Heart right ventricle (tissue), 16 donors: ENCODE data around the gene IGSF8. TPM values are rescaled to one million over a fixed set of nuclear protein-coding genes. Genes with fewer than 3 reads are reported as not detected.

ENCODE experiments used
- ATAC-seq, 8 donors: fragments of 200-7000 bp; cut with Tn5 transposase; one replicate each; pipeline ENCODE4 v1.9.1; 2020; ENCODE audit warnings: mild to moderate bottlenecking in 8 of 8, moderate library complexity in 8 of 8, moderate number of reproducible peaks in 1 of 8
- DNase-seq, 2 donors: peaks; one replicate each; pipeline ENCODE4 v3.0.0-alpha.2; 2020
- H3K27ac ChIP-seq, 10 donors: fragments of 200-600 bp; sonication (generic) in 2 of 10; one replicate each; pipeline versions ENCODE4 v1.5.0 to v1.8.0; 2020 to 2022; ENCODE audit warnings: mild to moderate bottlenecking in 3 of 10
- H3K27me3 ChIP-seq, 7 donors: fragments of 200-600 bp; one replicate each; pipeline ENCODE4 v1.8.0; 2021 to 2022; ENCODE audit warnings: mild to moderate bottlenecking in 2 of 7
- H3K36me3 ChIP-seq, 9 donors: fragments of 200-600 bp; sonication (generic) in 1 of 9; one replicate each; pipeline versions ENCODE4 v1.5.0 to v1.8.0; 2020 to 2022; ENCODE audit warnings: mild to moderate bottlenecking in 2 of 9
- H3K4me1 ChIP-seq, 9 donors: fragments of 200-600 bp; sonication (generic) in 1 of 9; one replicate each; pipeline versions ENCODE4 v1.5.0 to v1.8.0; 2020 to 2022; ENCODE audit warnings: mild to moderate bottlenecking in 4 of 9
- H3K4me3 ChIP-seq, 10 donors: fragments of 200-600 bp; sonication (generic) in 2 of 10; one replicate each; pipeline versions ENCODE4 v1.5.0 to v1.8.0; 2020 to 2022; ENCODE audit warnings: mild to moderate bottlenecking in 7 of 10, moderate library complexity in 2 of 10
- H3K9me3 ChIP-seq, 11 donors: fragments of 200-600 bp in 10 of 11; sonication (generic) in 2 of 11; one replicate each; pipeline versions ENCODE4 v1.5.0 to v1.8.0; 2013 to 2022; ENCODE audit warnings: mild to moderate bottlenecking in 2 of 11, control low read depth in 1 of 11, moderate library complexity in 1 of 11
- WGBS, 2 donors: extraction: QIAGEN DNeasy Blood & Tissue Kit; methylation state at CpG; one replicate each; pipeline ENCODE4 v1.1.7; 2013; ENCODE audit warnings: inconsistent platforms in 1 of 2; 5-methylcytosine and 5-hydroxymethylcytosine counted together
- intact Hi-C, 10 donors: fragments of 100-400 bp; cut with DNase I; formaldehyde crosslinking; loops; one replicate each; pipeline versions ENCODE4 v1.11.1 to v1.14.2; 2022
- polyA plus RNA-seq, 2 donors: library from polyadenylated mRNA; stranded (reverse); fragments of 200-250 nt; gene quantifications; one replicate each; pipeline ENCODE4 v1.2.3, GENCODE V29; 2013
- total RNA-seq, 10 donors: library from RNA; stranded (reverse); fragmentation: NEBNext Ultra II Directional in 3 of 10; extraction: Animal tissue kit (Norgen Biotek cat#: 25700) in 3 of 10; gene quantifications; one replicate each; pipeline versions ENCODE4 v1.2.1 to v1.2.4, GENCODE V29; 2021 to 2023
- TF ChIP-seq, protein P1 (sequence below), 9 donors: fragments of 200-600 bp; sonication (generic) in 2 of 9; IDR thresholded peaks; one replicate each; pipeline versions ENCODE4 v1.5.0 to v1.8.0; 2021 to 2022; ENCODE audit warnings: antibody characterized with exemption in 9 of 9, mild to moderate bottlenecking in 5 of 9, moderate library complexity in 1 of 9
- donor health status: Arrhythmogenic right ventricular cardiomyopathy.
- donor health status: ischemic (EF 13 %, LVEDD 7.1; RV severe dilation, severe dysfunction).
- donor health status: healthy with polysubstance abuse.
- donor health status: DM: no; HTN: yes; CAD: no.
- donor health status: DM: no; HTN: no; CAD: no.
- donor health status: ischemic (EF 25% LVEDD 6.9; RV normal size, moderate dysfunction).
- donor health status: ischemic (EF 25% LVEDD 5.7; RV mildly dilated, moderate dysfunction).
- donor health status: healthy.
- donor health status: DM: yes; HTN: yes; CAD: no.
- donor health status: Ischemic cardiomyopathy.
- donor health status: ischemic (EF 35%, LVEDD 5.7; RV mildly dilated, moderate dysfunction).
- donor health status: nonischemic (EF 11% LVEDD 7.7; RV severe dilation, severe dysfunction).
- donor health status: DM: yes; HTN: yes; CAD: no.
- donor health status: PGD.
- donor health status: ischemic (EF 29% LVEDD 5.4; RV normal size, mild dysfunction).
- donor health status: nonischemic (EF 23%, LVEDD 6.1; RV moderate dilation, normal function).

IGSF8 gene
- total and polyA plus RNA-seq, 12 donors: 13.4 to 42.2 (median 20.6) TPM

- TF ChIP-seq, protein P1, sequence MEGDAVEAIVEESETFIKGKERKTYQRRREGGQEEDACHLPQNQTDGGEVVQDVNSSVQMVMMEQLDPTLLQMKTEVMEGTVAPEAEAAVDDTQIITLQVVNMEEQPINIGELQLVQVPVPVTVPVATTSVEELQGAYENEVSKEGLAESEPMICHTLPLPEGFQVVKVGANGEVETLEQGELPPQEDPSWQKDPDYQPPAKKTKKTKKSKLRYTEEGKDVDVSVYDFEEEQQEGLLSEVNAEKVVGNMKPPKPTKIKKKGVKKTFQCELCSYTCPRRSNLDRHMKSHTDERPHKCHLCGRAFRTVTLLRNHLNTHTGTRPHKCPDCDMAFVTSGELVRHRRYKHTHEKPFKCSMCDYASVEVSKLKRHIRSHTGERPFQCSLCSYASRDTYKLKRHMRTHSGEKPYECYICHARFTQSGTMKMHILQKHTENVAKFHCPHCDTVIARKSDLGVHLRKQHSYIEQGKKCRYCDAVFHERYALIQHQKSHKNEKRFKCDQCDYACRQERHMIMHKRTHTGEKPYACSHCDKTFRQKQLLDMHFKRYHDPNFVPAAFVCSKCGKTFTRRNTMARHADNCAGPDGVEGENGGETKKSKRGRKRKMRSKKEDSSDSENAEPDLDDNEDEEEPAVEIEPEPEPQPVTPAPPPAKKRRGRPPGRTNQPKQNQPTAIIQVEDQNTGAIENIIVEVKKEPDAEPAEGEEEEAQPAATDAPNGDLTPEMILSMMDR (IDR thresholded peaks at IDR 0.05): no peak
- no peak overlapping the region for H3K4me3 ChIP-seq
- H3K4me1 ChIP-seq: peaks cover 5 to 25% (median 13%) of the 10 kb centered on the region in 9 donors
- DNase-seq (no peak), ATAC-seq (no peak)
- H3K27ac ChIP-seq: no peak overlapping the region
- no peaks in the 10 kb centered on the region for H3K27me3 ChIP-seq
- H3K36me3 ChIP-seq: peaks cover 0 to 62% (median 11%) of the 10 kb centered on the region in 9 donors
- H3K9me3 ChIP-seq: no peaks in the 10 kb centered on the region
- WGBS, 2 donors: 95 to 96% methylated on average over 31 to 32 of the region's 32 CpGs
- intact Hi-C loops: loop anchor here in 2 of 10 donors (10.0 kb wide), 2 partner anchors 162 to 282 kb away; no protein-coding TSS in a partner anchor
These were observed 5.9 kb downstream of the IGSF8 start for GRCh38 chr1:160092366-160093068.

GRCh38 chr1:160091666-160092223, 6.7 kb downstream of the IGSF8 start:
- 91 to 96% methylated on average over 5 of the region's 5 CpGs for WGBS, 2 donors
- H3K27ac ChIP-seq: no peak overlapping the region
- DNase-seq (no peak), ATAC-seq (no peak)
- H3K4me3 ChIP-seq: no peak overlapping the region
- no peaks in the 10 kb centered on the region for H3K27me3 ChIP-seq
- no peaks in the 10 kb centered on the region for H3K9me3 ChIP-seq
- peaks cover 0 to 62% (median 11%) of the 10 kb centered on the region in 9 donors for H3K36me3 ChIP-seq
- TF ChIP-seq, protein P1 (IDR thresholded peaks at IDR 0.05): no peak
- intact Hi-C loops: loop anchor here in 2 of 10 donors (10.0 kb wide), 2 partner anchors 163 to 283 kb away; no protein-coding TSS in a partner anchor
- H3K4me1 ChIP-seq: peaks cover 0 to 18% (median 5%) of the 10 kb centered on the region in 9 donors

DNA sequence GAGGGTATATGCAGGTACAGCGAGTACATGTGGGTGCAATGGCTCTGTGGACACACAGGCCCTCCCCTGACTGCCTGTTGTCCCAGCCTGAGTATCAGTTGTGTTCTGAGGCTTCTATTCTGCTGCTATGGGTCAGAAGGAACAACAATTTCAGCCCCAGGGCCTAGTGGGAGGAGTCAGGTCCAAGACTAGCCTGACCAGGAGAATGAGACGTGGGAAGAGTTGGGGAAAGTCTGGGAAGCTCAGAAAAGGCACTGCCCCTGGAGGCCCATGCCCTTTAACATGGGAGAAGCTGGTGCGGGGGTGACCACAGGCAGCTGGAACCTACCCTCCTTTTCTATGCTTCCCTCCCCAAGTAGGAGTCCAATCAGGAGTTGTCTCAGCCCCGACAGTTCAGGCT, 7.7 kb downstream of the IGSF8 start:
- no peaks in the 10 kb centered on the region for H3K27me3 ChIP-seq
- H3K36me3 ChIP-seq: peaks cover 0 to 62% (median 11%) of the 10 kb centered on the region in 9 donors
- no peaks in the 10 kb centered on the region for H3K9me3 ChIP-seq
- 84 to 89% methylated on average over 4 of the region's 4 CpGs for WGBS, 2 donors
- TF ChIP-seq, protein P1 (IDR thresholded peaks at IDR 0.05): no peak
- no peak overlapping the region for H3K27ac ChIP-seq
- no peak overlapping the region for H3K4me3 ChIP-seq
- DNase-seq (no peak), ATAC-seq (no peak)
- H3K4me1 ChIP-seq: peaks cover 0 to 8% (median 0%) of the 10 kb centered on the region in 9 donors
- intact Hi-C loops: loop anchor here in 2 of 10 donors (10.0 kb wide), 2 partner anchors 164 to 284 kb away; no protein-coding TSS in a partner anchor

GRCh38 chr1:160089883-160090282, 8.5 kb downstream of the IGSF8 start:
- TF ChIP-seq, protein P1 (IDR thresholded peaks at IDR 0.05): no peak
- intact Hi-C loops: loop anchor here in 3 of 10 donors (10.0 kb wide), 2 partner anchors 165 to 285 kb away; no protein-coding TSS in a partner anchor
- no peak overlapping the region for H3K4me3 ChIP-seq
- H3K27ac ChIP-seq: no peak overlapping the region
- peaks cover 0 to 57% (median 11%) of the 10 kb centered on the region in 9 donors for H3K36me3 ChIP-seq
- peaks cover 0 to 1% (median 0%) of the 10 kb centered on the region in 7 donors for H3K27me3 ChIP-seq
- no peak for DNase-seq
- ATAC-seq: no peak
- peaks cover 0 to 10% (median 0%) of the 10 kb centered on the region in 9 donors for H3K4me1 ChIP-seq
- no peaks in the 10 kb centered on the region for H3K9me3 ChIP-seq
- 87% methylated on average over 3 of the region's 3 CpGs for WGBS, 2 donors
